ENCODE measurements around the gene FAM219B.

- peak in 2 of 3 donors; percentile 56 to 58 for TF ChIP-seq POLR2AphosphoS5 (IDR thresholded peaks at IDR 0.05)
- TF ChIP-seq POLR2A (IDR thresholded peaks at IDR 0.05) = no peak
- no peak for TF ChIP-seq EP300 (IDR thresholded peaks at IDR 0.05)
Measured at GRCh38 chr15:74869726-74870407, 36.8 kb downstream of the FAM219B start.

Data from stomach (tissue), 4 donors.